Glutamatergic neuron (in vitro differentiated cells): ENCODE measurements around the gene CDK15. TPM values are rescaled to one million over a fixed set of nuclear protein-coding genes. Genes with fewer than 3 reads are reported as not detected.

Experiments
- DNase-seq: peaks from one replicate; pipeline ENCODE4 v3.0.0; 2022
- H3K27ac Mint-ChIP-seq: one replicate; pipeline ENCODE4 v1.8.0; 2020; ENCODE audit warnings: mild to moderate bottlenecking, mixed read lengths, inconsistent platforms; ENCODE audit not compliant: unreplicated experiment
- H3K27me3 Mint-ChIP-seq: one replicate; pipeline ENCODE4 v1.8.0; 2020; ENCODE audit warnings: mild to moderate bottlenecking, moderate library complexity, mixed read lengths, inconsistent platforms; ENCODE audit not compliant: unreplicated experiment
- H3K36me3 Mint-ChIP-seq: one replicate; pipeline ENCODE4 v1.8.0; 2020; ENCODE audit warnings: mild to moderate bottlenecking, mixed read lengths, inconsistent platforms; ENCODE audit not compliant: unreplicated experiment
- H3K4me1 Mint-ChIP-seq: one replicate; pipeline ENCODE4 v1.8.0; 2020; ENCODE audit warnings: mild to moderate bottlenecking, low read depth, mixed read lengths, inconsistent platforms; ENCODE audit not compliant: unreplicated experiment
- H3K4me3 Mint-ChIP-seq: one replicate; pipeline ENCODE4 v1.8.0; 2020; ENCODE audit warnings: mild to moderate bottlenecking, mixed read lengths, inconsistent platforms; ENCODE audit not compliant: unreplicated experiment
- H3K9me3 Mint-ChIP-seq: one replicate; pipeline ENCODE4 v1.8.0; 2020; ENCODE audit warnings: mild to moderate bottlenecking, moderate library complexity, mixed read lengths, inconsistent platforms; ENCODE audit not compliant: unreplicated experiment
- CTCF ChIP-seq: fragments of 200-600 bp; sonication (generic); IDR thresholded peaks from one replicate; pipeline ENCODE4 v1.5.0; 2021; ENCODE audit not compliant: partially characterized antibody, unreplicated experiment
- total RNA-seq: library from RNA; stranded (reverse); fragmentation: NEBNext Ultra II Directional; extraction: Animal tissue kit (Norgen Biotek cat#: 25700); gene quantifications from one replicate; pipeline ENCODE4 v1.2.1, GENCODE V29; 2021; ENCODE audit not compliant: unreplicated experiment

CDK15 gene
- total RNA-seq, 1 donor from 2014 or later, result 0.61 TPM

GRCh38 chr2:201891676-201892075, 85.3 kb downstream of the CDK15 start:
- H3K27me3 Mint-ChIP-seq, result no peaks in the 10 kb centered on the region
- H3K27ac Mint-ChIP-seq, result no peak overlapping the region
- H3K4me3 Mint-ChIP-seq, result no peak overlapping the region
- peaks cover 16% of the 10 kb centered on the region for H3K4me1 Mint-ChIP-seq
- H3K9me3 Mint-ChIP-seq, result peaks cover 3% of the 10 kb centered on the region
- DNase-seq, result no peak
- TF ChIP-seq CTCF, result no peak
- no peaks in the 10 kb centered on the region for H3K36me3 Mint-ChIP-seq

- Mint-ChIP-seq H3K4me1 (peaks cover 15% of the 10 kb centered on the region), H3K4me3 (no peak overlapping the region), H3K9me3 (peaks cover 3% of the 10 kb centered on the region), H3K27ac (no peak overlapping the region), H3K36me3 (no peaks in the 10 kb centered on the region), H3K27me3 (no peaks in the 10 kb centered on the region)
- no peak for DNase-seq
- no peak for TF ChIP-seq CTCF
Observed at GRCh38 chr2:201892516-201892915, 86.2 kb downstream of the CDK15 start.

- H3K4me3 Mint-ChIP-seq, result no peak overlapping the region
- H3K4me1 Mint-ChIP-seq, result peaks cover 2% of the 10 kb centered on the region
- TF ChIP-seq CTCF, result no peak
- no peaks in the 10 kb centered on the region for H3K9me3 Mint-ChIP-seq
- no peaks in the 10 kb centered on the region for H3K36me3 Mint-ChIP-seq
- no peaks in the 10 kb centered on the region for H3K27me3 Mint-ChIP-seq
- no peak for DNase-seq
- H3K27ac Mint-ChIP-seq, result no peak overlapping the region
Observed at GRCh38 chr2:201900362-201900761, 94.0 kb downstream of the CDK15 start.

GRCh38 chr2:201901786-201902185, 95.4 kb downstream of the CDK15 start:
- Mint-ChIP-seq H3K4me1 (peaks cover 4% of the 10 kb centered on the region), H3K27ac (no peak overlapping the region), H3K36me3 (no peaks in the 10 kb centered on the region), H3K27me3 (no peaks in the 10 kb centered on the region), H3K4me3 (no peak overlapping the region), H3K9me3 (no peaks in the 10 kb centered on the region)
- no peak for DNase-seq
- TF ChIP-seq CTCF, result no peak

GRCh38 chr2:201904538-201905420, 98.4 kb downstream of the CDK15 start:
- H3K4me1 Mint-ChIP-seq, result peaks cover 4% of the 10 kb centered on the region
- TF ChIP-seq CTCF, result no peak
- H3K27ac Mint-ChIP-seq, result no peak overlapping the region
- H3K27me3 Mint-ChIP-seq, result no peaks in the 10 kb centered on the region
- no peak for DNase-seq
- H3K4me3 Mint-ChIP-seq, result no peak overlapping the region
- no peaks in the 10 kb centered on the region for H3K36me3 Mint-ChIP-seq
- H3K9me3 Mint-ChIP-seq, result no peaks in the 10 kb centered on the region
